SK-N-DZ (cell line): ENCODE data around the gene JPT1.
A peak's percentile ranks its signal among the peaks of the same experiment; 100 is the strongest.
"Not testable (repeated sequence)": the region's sequence is repeated elsewhere in the genome, so short reads cannot be mapped to it uniquely, and the experiment has no call there.

Experiments used
- DNase-seq: peaks from one replicate; pipeline ENCODE4 v3.0.0-alpha.2; 2015; ENCODE audit warnings: low spot score

JPT1 gene

DNA sequence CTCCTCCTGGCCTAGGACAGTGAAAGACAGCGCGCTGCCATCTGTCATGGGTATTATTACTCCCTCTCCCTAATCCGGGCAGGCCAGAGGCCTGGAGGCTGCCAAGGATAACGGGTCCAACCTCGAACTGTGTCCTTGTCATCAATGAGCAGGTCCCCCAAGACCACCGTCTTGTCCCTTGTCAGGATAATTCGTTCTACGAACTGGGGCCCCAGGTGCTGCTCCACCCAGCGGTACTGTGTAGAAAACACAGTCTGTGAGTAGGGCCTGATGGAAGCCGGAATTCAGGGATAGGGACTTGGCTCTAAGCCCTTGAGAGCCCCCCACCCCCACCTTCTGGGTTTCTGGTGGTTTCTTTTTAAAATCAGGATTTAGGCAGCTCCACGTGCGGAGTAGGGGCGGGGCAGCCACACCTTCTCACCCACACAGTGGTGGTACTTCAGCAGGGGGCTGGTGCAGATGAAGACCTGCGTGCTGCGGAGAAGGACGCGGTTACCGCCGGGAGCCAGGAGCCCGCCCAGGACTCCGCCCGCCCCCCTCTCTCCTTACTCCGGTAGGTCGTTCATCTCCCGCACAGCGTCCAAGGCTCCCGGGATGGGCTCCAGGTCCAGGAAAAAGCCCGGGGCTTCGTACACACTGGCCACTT, 23.6 kb downstream of the JPT1 start:
- peak; percentile 84 for DNase-seq

DNA sequence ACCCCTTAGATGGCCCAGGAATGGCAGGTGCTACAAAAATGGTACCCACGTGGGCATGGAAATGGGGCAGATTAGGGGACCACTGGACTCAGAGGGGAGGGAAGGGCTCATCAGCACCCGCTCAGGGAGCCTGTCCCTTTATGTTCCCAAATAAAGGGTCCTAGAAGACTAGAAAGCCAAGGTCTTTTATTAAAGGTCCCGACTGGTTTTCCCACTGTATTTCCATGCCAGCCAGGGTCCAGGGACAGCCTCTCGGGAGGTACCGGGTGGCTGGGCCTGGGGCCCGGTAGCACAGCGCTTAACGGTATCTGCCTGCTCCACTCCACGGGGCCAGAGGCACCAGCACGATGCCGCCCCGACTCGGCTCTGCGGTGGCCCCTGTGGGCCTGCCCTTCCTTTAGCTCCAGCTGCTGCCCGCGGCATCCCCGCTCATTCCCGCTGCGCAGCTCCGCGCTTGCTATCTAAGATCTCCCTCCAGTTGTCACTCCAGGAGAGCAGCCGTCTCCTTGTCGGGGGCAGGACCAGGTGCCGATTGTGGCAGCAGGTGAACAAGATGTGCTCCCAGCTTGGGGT, 24.2 kb downstream of the JPT1 start:
- DNase-seq = no peak

DNA sequence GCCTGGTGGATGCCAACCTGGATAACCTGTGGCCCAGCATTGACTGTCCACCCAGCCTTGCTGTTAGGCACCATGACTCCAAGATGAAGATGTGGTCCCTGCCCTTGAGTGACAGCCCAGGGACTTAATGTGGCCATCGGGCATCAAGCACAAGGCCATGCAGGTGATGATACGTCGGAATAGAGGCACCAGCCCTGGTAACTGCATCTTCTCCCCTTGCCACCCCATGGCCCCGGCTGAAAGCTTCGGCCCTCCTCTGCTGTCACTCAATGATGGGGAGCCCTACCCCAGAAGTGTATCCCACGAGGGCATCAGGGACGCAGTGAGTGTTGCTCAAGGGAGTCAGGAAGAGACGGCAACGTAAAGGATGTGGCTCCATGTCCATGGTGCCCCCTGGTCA, 24.7 kb downstream of the JPT1 start:
- DNase-seq = no peak

- DNase-seq = no peak
Observed at GRCh38 chr17:75128694-75129505, 25.4 kb downstream of the JPT1 start.

DNA sequence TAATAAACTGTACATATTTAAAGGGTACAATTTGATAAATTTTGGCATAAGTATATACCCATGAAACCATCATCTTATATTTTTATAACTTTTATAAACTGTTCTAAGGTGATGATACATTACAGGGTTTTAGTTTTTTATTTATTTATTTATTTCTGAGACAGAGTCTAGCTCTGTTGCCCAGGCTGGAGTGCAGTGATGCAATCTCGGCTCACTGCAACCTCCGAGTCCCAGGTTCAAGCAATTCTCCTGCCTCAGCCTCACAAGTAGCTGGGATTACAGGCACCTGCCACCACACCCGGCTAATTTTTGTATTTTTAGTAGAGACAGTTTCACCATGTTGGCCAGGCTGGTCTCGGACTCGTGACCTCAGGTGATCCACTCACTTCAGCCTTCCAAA, 26.4 kb downstream of the JPT1 start:
- DNase-seq = not testable (repeated sequence)

- DNase-seq = no peak
Observed at GRCh38 chr17:75126954-75127353, 27.4 kb downstream of the JPT1 start.

DNA sequence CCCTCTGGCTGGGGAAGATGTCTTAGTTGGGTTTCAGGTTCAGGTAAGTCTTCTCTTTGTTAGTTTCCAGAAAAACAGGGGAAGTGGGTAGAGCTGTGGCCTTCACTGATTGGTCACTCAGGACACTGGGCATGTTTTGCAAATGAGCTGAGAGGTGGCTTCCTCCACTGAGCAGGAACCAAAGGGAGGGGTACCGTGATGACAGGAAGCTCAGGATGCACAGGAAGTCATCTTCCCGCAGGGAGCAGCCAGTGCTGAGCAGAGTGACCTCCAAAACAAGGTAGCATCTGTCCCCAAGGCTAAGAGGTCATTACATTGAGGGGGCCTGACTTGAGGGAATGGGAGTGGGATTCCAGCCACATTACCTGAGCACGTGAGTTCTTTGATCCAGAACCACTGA, 28.3 kb downstream of the JPT1 start:
- no peak for DNase-seq

GRCh38 chr17:75124819-75125162, 29.5 kb downstream of the JPT1 start:
- no peak for DNase-seq

GRCh38 chr17:75124041-75124818, 30.1 kb downstream of the JPT1 start:
- DNase-seq = no peak

DNA sequence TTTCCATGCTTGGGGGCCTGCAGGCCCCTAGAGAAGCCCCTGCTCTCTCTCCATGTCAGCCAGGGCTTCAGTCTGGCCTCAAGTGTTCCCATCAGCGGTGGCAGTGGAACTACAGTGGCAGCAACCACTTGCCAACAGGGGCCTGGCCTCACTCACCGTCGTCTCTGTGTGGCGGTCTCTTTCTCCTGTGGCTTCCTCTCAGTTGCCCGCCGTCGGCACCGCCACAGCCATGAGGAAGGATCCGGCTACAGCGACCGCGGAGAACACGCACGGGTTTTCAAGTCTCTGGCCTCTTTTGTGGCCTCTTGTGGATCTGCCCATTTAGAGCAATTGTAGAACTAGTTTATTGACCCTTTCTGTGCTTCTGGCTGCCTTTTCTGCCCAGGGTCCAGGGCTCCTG, 36.0 kb downstream of the JPT1 start:
- no peak for DNase-seq

DNA sequence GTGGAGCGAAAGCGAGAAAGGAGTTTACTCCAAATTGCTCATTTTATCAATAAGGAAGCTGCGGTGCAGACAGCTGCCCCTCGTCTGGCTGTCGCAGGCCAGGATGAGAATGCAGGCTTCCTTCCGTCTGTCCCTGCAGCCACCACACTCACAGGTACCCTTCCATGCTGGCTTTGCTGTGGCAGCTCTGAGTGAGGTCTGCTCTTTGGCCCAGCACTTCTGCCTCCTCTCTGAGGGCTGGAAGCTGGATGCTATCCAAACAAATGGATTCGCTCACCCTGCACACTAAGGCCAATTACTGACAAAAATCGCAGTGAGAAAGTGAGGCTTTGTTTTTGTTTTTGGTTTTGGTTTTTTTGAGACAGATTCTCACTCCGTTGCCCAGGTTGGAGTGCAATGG, 37.6 kb downstream of the JPT1 start:
- no peak for DNase-seq

DNA sequence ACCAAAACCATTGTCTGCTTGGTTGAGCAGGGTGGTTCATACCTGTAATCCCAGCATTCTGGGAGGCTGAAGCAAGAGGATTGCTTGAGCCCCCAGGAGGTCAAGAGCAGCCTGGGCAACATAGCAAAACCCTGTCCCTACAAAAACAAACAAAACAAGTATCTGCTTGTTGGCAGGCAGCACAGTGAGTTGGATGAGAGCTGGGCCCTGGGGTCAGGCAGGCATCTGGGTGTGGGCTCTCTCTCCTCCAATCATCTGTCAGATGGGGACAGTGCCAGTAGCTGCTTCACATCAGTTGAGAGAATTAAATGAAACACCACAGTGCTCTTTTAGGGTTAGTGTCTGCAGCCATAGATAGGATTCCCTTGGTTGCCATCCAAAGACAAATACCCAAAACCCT, 38.8 kb downstream of the JPT1 start:
- no peak for DNase-seq

DNA sequence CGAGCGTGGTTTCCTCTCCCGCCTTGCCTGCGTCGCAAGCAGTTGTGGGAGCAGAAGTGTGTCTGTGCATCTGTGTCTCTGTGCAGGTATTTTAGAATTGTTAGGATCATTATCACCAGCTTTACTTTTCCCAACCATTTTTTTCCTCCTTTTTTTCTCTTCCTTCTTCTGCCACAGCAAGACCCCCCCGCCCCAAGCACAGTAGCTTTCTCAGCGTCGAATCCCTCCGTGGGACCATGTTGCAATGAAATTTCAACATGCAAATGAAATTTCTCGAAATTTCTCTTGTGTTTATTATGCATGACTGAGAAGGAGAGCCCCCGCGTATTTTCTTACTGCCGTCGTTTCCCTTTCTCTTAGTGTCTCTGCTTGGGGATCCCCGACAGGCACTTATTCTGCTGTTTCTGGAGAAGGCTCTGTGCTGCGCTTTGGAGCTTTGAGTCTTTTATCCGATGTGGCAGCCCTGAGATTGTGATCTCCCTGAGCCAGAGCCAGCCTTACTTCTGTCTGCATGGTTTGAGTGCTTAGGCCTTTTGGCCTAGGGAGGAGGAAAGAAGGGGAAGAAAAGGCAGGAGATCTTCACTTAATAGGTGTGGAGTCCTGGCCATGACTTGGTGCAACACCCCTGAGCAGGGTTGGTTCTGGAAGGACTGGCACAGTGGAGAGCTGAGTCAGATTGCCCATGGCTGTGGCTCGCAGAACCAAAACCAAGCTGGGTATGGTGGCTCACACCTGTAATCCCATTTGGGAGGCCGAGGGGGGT, 39.6 kb downstream of the JPT1 start:
- no peak for DNase-seq

DNA sequence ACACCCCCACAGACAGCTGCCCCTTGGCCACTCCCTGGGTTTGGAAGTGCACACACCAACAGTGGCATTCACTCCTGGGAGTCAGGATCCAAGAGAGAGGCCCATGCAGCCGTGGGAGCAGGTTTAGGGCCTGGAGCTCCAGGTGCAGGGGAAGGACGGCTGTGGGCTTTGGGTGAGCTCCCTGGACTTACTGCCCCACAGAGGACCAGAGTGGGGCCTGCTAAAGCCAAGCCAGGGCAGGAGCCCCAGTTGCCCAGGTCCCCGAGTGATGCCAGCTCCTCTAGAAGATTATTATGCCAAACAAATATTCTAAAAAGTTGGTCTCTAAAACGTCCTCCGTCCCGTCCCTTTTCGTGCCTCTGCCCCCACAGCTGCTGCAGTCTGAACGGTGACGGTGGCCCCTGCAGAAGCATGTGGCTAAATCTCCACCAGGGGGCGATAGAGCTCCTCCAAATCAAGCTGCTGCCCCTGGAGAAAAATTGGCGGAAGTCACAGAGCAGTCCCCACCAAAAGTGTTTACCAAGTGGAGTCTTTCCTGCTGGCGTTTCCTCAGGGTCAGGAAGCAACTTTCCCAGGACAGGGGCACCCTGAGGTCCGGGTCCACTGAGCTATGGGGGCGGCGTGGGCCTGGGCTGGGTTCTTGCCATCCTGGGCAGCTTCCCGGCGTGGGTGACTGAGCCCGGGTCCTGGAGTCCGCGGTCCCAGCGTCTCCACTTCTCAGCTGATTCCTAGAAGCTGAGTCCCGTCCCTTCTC, 40.3 kb downstream of the JPT1 start:
- peak; percentile 87 for DNase-seq

- no peak for DNase-seq
Observed at GRCh38 chr17:75111777-75112335, 42.5 kb downstream of the JPT1 start.

DNA sequence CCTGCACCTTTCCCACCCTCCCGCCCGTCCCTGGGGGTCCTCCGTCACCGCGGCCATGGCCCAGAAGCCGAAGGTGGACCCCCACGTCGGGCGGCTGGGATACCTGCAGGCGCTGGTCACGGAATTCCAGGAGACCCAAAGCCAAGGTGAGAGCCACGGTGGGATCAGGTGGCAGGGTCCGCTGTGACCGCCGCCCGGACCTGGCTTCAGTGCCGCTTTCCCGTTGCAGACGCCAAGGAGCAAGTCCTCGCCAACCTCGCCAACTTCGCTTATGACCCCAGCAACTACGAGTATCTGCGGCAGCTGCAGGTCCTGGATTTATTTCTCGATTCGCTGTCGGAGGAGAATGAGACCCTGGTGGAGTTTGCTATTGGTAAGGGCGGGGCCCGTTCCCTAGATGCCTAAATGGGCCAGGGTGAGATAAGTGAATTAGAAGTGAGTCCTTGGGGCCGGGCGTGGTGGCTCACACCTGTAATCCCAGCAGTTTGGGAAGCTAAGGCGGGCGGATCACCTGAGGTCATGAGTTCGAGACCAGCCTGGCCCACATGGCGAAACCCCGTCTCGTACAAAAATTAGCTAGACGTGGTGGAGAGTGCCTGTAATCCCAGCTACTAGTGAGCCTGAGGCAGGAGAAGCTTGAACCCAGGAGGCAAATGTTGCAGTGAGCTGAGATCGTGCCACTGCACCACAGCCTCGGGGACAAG, 43.9 kb downstream of the JPT1 start:
- no peak for DNase-seq

GRCh38 chr17:75109407-75110233, 44.7 kb downstream of the JPT1 start, which contains the start of gene ARMC7:
ARMC7 (plus strand) TSS chr17:75109969; CDS start chr17:75110289, 320 bp downstream.
- peak; percentile 88 for DNase-seq

- DNase-seq = no peak
Observed at GRCh38 chr17:75109046-75109406, 45.3 kb downstream of the JPT1 start.

DNA sequence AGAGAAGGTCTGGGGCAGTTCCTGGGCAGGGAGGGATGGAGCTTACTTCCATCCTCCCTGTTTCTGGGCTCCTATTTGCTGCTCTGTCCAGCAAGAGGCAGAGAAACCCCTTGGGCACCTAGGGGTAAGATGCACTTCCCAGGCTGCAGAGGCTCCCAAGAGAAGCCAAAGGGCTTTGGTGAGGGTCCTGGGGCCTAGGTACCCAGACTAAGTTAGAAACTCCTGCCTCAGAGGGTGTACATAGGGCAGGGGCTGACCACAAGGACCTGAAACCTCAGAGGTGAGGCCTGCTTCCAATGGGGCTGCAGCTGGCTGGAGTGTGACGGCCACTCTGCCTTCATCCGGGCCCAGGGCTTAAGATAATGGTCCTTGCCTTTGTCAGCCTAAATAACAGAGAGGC, 46.1 kb downstream of the JPT1 start:
- DNase-seq = no peak
